ENCODE results near the gene PARD6G.
"Not testable (repeated sequence)": the region's sequence is repeated elsewhere in the genome, so short reads cannot be mapped to it uniquely, and the experiment has no call there.

Gene PARD6G

DNA sequence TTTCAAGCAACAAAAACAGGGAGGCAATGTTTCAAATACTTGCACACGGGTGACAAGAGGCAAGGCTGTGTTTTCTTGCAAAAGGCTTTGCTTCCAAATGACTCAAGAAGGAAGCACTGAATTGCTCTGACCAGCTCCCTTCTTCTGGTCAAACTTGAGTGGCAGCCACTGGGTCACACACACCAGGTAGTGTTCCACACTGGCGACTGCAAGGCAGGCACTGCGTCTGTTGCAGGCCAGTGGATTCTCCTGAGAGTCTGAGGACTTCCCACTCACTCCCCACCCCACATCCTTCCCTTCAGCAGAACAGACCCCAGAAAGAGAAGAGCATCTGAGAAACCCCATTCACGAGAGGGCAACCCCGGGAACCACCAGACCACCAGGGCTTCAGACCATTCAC is 19.8 kb downstream of the PARD6G start:
- ATAC-seq = no peak
- TF ChIP-seq ZNF8 (CRISPR knock-in tag; IDR thresholded peaks at IDR 0.05) (no peak), ZNF70 (CRISPR knock-in tag; IDR thresholded peaks at IDR 0.05) (no peak), ZFP30 (CRISPR knock-in tag; IDR thresholded peaks at IDR 0.05) (no peak), CSDC2 (CRISPR knock-in tag; IDR thresholded peaks at IDR 0.05) (no peak), ESRRG (CRISPR knock-in tag; IDR thresholded peaks at IDR 0.05) (no peak)
- TF ChIP-seq, protein P1, sequence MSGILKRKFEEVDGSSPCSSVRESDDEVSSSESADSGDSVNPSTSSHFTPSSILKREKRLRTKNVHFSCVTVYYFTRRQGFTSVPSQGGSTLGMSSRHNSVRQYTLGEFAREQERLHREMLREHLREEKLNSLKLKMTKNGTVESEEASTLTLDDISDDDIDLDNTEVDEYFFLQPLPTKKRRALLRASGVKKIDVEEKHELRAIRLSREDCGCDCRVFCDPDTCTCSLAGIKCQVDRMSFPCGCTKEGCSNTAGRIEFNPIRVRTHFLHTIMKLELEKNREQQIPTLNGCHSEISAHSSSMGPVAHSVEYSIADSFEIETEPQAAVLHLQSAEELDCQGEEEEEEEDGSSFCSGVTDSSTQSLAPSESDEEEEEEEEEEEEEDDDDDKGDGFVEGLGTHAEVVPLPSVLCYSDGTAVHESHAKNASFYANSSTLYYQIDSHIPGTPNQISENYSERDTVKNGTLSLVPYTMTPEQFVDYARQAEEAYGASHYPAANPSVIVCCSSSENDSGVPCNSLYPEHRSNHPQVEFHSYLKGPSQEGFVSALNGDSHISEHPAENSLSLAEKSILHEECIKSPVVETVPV (CRISPR knock-in tag; IDR thresholded peaks at IDR 0.05) = no peak
- TF ChIP-seq, protein P2, sequence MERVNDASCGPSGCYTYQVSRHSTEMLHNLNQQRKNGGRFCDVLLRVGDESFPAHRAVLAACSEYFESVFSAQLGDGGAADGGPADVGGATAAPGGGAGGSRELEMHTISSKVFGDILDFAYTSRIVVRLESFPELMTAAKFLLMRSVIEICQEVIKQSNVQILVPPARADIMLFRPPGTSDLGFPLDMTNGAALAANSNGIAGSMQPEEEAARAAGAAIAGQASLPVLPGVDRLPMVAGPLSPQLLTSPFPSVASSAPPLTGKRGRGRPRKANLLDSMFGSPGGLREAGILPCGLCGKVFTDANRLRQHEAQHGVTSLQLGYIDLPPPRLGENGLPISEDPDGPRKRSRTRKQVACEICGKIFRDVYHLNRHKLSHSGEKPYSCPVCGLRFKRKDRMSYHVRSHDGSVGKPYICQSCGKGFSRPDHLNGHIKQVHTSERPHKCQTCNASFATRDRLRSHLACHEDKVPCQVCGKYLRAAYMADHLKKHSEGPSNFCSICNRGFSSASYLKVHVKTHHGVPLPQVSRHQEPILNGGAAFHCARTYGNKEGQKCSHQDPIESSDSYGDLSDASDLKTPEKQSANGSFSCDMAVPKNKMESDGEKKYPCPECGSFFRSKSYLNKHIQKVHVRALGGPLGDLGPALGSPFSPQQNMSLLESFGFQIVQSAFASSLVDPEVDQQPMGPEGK (CRISPR knock-in tag; IDR thresholded peaks at IDR 0.05; ENCODE audit: borderline replicate concordance) = no peak

DNA sequence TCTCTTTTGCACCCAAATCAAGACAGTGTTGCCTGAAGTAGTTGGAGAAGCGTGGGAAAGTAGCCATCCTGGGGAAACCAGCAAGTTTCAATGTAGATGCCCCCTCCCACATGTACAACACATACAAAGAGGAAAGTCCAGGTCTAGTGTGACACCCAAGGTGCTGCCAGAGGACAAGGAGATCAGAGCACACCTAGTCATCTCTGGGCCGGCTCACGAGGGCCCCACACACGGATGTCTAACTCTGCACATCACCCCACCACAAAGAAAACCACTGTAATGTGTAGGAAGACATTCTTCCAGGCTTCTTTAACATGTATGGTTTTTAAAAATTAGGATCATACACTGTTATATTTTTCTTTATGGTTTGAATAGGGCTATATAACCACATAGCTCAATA is 21.6 kb downstream of the PARD6G start:
- no peak for ATAC-seq
- TF ChIP-seq, protein P2 (CRISPR knock-in tag; IDR thresholded peaks at IDR 0.05; ENCODE audit: borderline replicate concordance) = no peak
- TF ChIP-seq ZFP30 (CRISPR knock-in tag; IDR thresholded peaks at IDR 0.05) (no peak), ISL1 (CRISPR knock-in tag; IDR thresholded peaks at IDR 0.05) (no peak), ZC3H10 (CRISPR knock-in tag; IDR thresholded peaks at IDR 0.05) (no peak), CSDC2 (CRISPR knock-in tag; IDR thresholded peaks at IDR 0.05) (no peak)
- TF ChIP-seq, protein P3, sequence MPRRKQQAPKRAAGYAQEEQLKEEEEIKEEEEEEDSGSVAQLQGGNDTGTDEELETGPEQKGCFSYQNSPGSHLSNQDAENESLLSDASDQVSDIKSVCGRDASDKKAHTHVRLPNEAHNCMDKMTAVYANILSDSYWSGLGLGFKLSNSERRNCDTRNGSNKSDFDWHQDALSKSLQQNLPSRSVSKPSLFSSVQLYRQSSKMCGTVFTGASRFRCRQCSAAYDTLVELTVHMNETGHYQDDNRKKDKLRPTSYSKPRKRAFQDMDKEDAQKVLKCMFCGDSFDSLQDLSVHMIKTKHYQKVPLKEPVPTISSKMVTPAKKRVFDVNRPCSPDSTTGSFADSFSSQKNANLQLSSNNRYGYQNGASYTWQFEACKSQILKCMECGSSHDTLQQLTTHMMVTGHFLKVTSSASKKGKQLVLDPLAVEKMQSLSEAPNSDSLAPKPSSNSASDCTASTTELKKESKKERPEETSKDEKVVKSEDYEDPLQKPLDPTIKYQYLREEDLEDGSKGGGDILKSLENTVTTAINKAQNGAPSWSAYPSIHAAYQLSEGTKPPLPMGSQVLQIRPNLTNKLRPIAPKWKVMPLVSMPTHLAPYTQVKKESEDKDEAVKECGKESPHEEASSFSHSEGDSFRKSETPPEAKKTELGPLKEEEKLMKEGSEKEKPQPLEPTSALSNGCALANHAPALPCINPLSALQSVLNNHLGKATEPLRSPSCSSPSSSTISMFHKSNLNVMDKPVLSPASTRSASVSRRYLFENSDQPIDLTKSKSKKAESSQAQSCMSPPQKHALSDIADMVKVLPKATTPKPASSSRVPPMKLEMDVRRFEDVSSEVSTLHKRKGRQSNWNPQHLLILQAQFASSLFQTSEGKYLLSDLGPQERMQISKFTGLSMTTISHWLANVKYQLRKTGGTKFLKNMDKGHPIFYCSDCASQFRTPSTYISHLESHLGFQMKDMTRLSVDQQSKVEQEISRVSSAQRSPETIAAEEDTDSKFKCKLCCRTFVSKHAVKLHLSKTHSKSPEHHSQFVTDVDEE (CRISPR knock-in tag; IDR thresholded peaks at IDR 0.05) = no peak

DNA sequence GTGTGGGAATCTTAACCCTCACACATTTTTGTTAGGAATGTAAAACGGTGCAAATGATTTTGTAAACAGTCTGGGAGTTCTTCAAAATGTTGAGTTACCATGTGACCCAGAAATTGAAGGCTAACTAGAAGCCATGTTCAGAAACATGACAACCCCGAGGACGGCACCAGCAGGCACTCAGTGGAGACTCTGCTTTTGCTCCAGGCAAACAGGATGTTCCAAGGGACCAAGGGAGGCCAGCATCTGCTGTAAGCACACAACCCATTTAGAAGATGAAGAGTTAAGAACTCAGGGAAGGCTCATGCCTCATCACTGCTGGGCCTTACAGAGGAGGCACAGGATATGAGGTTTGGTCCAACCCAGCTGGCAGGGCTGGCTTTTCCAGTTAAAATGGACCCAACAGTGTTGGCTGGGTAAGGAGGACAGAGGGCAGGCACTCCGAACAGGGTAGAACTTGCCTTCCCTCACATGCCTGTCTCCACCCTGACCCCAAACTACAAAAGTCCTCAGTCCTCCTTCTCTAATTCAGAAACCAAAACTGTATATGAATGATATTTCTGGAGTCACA is 23.6 kb downstream of the PARD6G start:
- ATAC-seq = no peak
- TF ChIP-seq, protein P1 (CRISPR knock-in tag; IDR thresholded peaks at IDR 0.05) = no peak
- TF ChIP-seq OSR1 (CRISPR knock-in tag; IDR thresholded peaks at IDR 0.05) = no peak
- no peak for TF ChIP-seq ZNF8 (CRISPR knock-in tag; IDR thresholded peaks at IDR 0.05)

DNA sequence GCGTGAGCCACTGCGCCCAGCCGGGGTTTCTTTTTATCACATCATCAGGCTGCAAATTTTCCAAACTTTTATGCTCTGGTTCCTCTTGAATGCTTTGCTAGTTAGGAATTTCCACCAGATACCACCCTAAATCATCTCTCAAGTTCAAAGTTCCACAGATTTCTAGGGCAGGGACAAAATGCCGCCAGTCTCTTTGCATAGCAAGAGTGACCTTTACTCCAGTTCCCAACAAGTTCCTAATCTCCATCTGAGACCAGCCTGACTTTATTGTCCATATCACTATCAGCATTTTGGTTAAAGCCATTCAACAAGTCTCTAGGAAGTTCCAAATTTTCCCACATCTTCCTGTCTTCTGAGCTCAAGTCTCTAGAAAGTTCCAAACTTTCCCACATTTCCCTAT is 27.8 kb downstream of the PARD6G start:
- ATAC-seq = not testable (repeated sequence)

DNA sequence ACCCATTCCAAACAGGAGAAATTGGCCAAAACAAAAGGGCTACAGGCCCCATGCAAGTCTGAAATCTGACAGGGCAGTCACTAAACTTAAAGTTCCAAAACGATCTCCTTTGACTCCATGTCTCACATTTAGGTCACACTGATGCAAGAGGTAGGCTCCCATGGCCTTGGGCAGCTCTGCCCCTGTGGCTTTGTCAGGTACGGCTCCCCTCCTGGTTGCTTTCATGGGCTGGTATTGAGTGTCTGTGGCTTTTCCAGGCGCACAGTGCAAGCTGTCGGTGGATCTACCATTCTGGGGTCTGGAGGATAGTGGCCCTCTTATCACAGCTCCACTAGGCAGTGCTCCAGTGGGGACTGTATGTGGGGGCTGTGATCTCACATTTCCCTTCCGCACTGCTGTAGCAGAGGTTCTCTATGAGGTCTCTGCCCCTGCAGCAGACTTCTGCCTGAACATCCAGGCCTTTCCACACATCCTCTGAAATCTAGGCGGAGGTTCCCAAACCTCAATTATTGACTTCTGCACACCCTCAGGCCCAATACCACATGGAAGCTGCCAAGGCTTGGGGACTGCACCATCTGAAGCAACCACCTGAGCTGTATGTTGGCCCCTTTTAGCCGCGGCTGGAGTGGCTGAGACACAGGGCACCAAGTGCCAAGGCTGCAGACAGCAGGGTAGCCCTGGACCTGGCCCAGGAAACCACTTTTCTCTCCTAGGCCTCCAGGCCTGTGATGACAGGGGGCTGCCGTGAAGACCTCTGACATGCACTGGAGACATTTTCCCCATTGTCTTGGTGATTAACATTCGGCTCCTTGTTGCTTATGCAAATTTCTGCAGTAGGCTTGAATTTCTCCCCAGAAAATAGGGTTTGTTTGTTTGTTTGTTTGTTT is 28.7 kb downstream of the PARD6G start:
- ATAC-seq = no peak
- TF ChIP-seq PPARA (CRISPR knock-in tag; IDR thresholded peaks at IDR 0.05; ENCODE audit: borderline replicate concordance) = no peak
- no peak for TF ChIP-seq GLIS3 (CRISPR knock-in tag; IDR thresholded peaks at IDR 0.05)
- TF ChIP-seq, protein P3 (CRISPR knock-in tag; IDR thresholded peaks at IDR 0.05) = no peak
- TF ChIP-seq ZNF70 (CRISPR knock-in tag; IDR thresholded peaks at IDR 0.05) = no peak
- TF ChIP-seq, protein P4, sequence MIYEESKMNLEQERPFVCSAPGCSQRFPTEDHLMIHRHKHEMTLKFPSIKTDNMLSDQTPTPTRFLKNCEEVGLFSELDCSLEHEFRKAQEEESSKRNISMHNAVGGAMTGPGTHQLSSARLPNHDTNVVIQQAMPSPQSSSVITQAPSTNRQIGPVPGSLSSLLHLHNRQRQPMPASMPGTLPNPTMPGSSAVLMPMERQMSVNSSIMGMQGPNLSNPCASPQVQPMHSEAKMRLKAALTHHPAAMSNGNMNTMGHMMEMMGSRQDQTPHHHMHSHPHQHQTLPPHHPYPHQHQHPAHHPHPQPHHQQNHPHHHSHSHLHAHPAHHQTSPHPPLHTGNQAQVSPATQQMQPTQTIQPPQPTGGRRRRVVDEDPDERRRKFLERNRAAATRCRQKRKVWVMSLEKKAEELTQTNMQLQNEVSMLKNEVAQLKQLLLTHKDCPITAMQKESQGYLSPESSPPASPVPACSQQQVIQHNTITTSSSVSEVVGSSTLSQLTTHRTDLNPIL (CRISPR knock-in tag; IDR thresholded peaks at IDR 0.05; ENCODE audit: low read depth) = no peak
- TF ChIP-seq ARNTL (CRISPR knock-in tag; IDR thresholded peaks at IDR 0.05; ENCODE audit: borderline replicate concordance, low read depth) = no peak
- no peak for TF ChIP-seq ZFP3 (CRISPR knock-in tag; IDR thresholded peaks at IDR 0.05)
- no peak for TF ChIP-seq RARB (CRISPR knock-in tag; IDR thresholded peaks at IDR 0.05)
- no peak for TF ChIP-seq ISL1 (CRISPR knock-in tag; IDR thresholded peaks at IDR 0.05)
- TF ChIP-seq ZC3H10 (CRISPR knock-in tag; IDR thresholded peaks at IDR 0.05) = no peak
- TF ChIP-seq BACH2 (CRISPR knock-in tag; IDR thresholded peaks at IDR 0.05; ENCODE audit: borderline replicate concordance) = no peak
